Caco-2 (cell line): ENCODE data around the gene TAF1B. TPM values are rescaled to one million over a fixed set of nuclear protein-coding genes. Genes with fewer than 3 reads are reported as not detected.

Experiments
- BruUV-seq: library from RNA; stranded (reverse); fragments of 400-500 nt; replicated peaks from 2 replicates; lab custom pipeline; 2021; lab: Mats Ljungman, UMichigan
- CTCF ChIA-PET: fragments of 300-600 bp; sonication (Branson Sonifier 250); formaldehyde crosslinking; loops from one replicate; lab custom pipeline; 2022; ENCODE audit warnings: antibody characterized with exemption; lab: Charles Lee
- POLR2A ChIA-PET: fragments of 300-600 bp; sonication (Branson Sonifier 250); formaldehyde crosslinking; loops from one replicate; lab custom pipeline; 2022; ENCODE audit warnings: antibody characterized with exemption; lab: Charles Lee
- DNase-seq, 2 experiments: peaks; one replicate each; pipeline versions ENCODE4 v3.0.0 to v3.0.0-alpha.2; 2020 to 2022
- H3K27me3 ChIP-seq: replicated peaks from 2 replicates; pipeline ENCODE4 v1.6.0; 2011; ENCODE audit warnings: low read length; ENCODE audit not compliant: control insufficient read depth, insufficient read depth
- H3K36me3 ChIP-seq: 2 replicates; pipeline ENCODE4 v1.5.1; 2011; ENCODE audit warnings: low read length; ENCODE audit not compliant: control insufficient read depth, insufficient read depth
- H3K4me1 ChIP-seq: fragments of 250-450 bp; sonication (Bioruptor Pico); 2 replicates; pipeline ENCODE4 v1.5.1; 2020; ENCODE audit warnings: mild to moderate bottlenecking
- H3K4me3 ChIP-seq: 2 replicates; pipeline ENCODE4 v1.5.1; 2011; ENCODE audit warnings: low read depth, mild to moderate bottlenecking, control low read depth, low read length
- H3K9me3 ChIP-seq: fragments of 250-450 bp; sonication (Bioruptor Pico); 2 replicates; pipeline ENCODE4 v1.5.1; 2020; ENCODE audit warnings: mild to moderate bottlenecking, moderate library complexity
- H3K27ac Mint-ChIP-seq: one replicate; pipeline ENCODE4 v1.8.0; 2022; ENCODE audit warnings: mixed read lengths; ENCODE audit not compliant: unreplicated experiment
- H3K27me3 Mint-ChIP-seq: one replicate; pipeline ENCODE4 v1.8.0; 2022; ENCODE audit warnings: mixed read lengths; ENCODE audit not compliant: insufficient read depth, unreplicated experiment
- H3K36me3 Mint-ChIP-seq: one replicate; pipeline ENCODE4 v1.8.0; 2022; ENCODE audit warnings: mild to moderate bottlenecking, mixed read lengths; ENCODE audit not compliant: insufficient read depth, unreplicated experiment
- H3K4me1 Mint-ChIP-seq: one replicate; pipeline ENCODE4 v1.8.0; 2022; ENCODE audit warnings: low read depth, mixed read lengths; ENCODE audit not compliant: unreplicated experiment
- H3K4me3 Mint-ChIP-seq: one replicate; pipeline ENCODE4 v1.8.0; 2022; ENCODE audit warnings: mild to moderate bottlenecking, moderate library complexity, mixed read lengths; ENCODE audit not compliant: unreplicated experiment
- H3K9me3 Mint-ChIP-seq: one replicate; pipeline ENCODE4 v1.8.0; 2022; ENCODE audit warnings: mixed read lengths; ENCODE audit not compliant: unreplicated experiment
- CTCF ChIP-seq, 2 experiments: fragments of 200-600 bp in 1 of 2; IDR thresholded peaks; 1 replicate in 1 of 2; 2 replicates in 1 of 2; pipeline versions ENCODE4 v1.5.1 to v1.8.0; 2011 to 2022; ENCODE audit warnings: antibody characterized with exemption in 1 of 2, control low read depth in 1 of 2, inconsistent platforms in 1 of 2, low read depth in 1 of 2, low read length in 1 of 2, mild to moderate bottlenecking in 1 of 2, moderate library complexity in 1 of 2; ENCODE audit not compliant: insufficient read depth in 1 of 2, severe bottlenecking in 1 of 2, unreplicated experiment in 1 of 2
- intact Hi-C: fragments of 100-400 bp; cut with micrococcal nuclease; formaldehyde crosslinking; loops from one replicate; pipeline ENCODE4 v1.10.0; 2022; ENCODE audit not compliant: unreplicated experiment
- total RNA-seq: library from RNA; stranded (reverse); gene quantifications from 2 replicates; pipeline ENCODE4 v1.2.3, GENCODE V29; 2022

Gene TAF1B
- total RNA-seq, 1 experiment from 2014 or later, result 24.8 TPM

GRCh38 chr2:9975805-9976447, 132.7 kb downstream of the TAF1B start:
- intact Hi-C loops, result no loop called here
- peaks cover 6% of the 10 kb centered on the region for H3K36me3 Mint-ChIP-seq
- H3K4me1 Mint-ChIP-seq, result peaks cover 19% of the 10 kb centered on the region
- CTCF ChIA-PET, result no interaction called here
- no peak overlapping the region for H3K27ac Mint-ChIP-seq
- no peaks in the 10 kb centered on the region for H3K27me3 Mint-ChIP-seq
- H3K4me3 Mint-ChIP-seq, result no peak overlapping the region
- H3K36me3 ChIP-seq, result no peaks in the 10 kb centered on the region
- H3K9me3 Mint-ChIP-seq, result no peaks in the 10 kb centered on the region
- POLR2A ChIA-PET, result no interaction called here
- no peaks in the 10 kb centered on the region for H3K4me1 ChIP-seq
- no peaks in the 10 kb centered on the region for H3K27me3 ChIP-seq
- no peak for DNase-seq
- no peak overlapping the region for H3K4me3 ChIP-seq
- no TSS peak for BruUV-seq
- no peaks in the 10 kb centered on the region for H3K9me3 ChIP-seq
- TF ChIP-seq CTCF (IDR thresholded peaks at IDR 0.05; ENCODE audit: insufficient read depth in 1 of 2, low read depth in 1 of 2, low read length in 1 of 2, severe bottlenecking in 1 of 2, unreplicated experiment in 1 of 2), result no peak

- no TSS peak for BruUV-seq
- no peak for TF ChIP-seq CTCF (IDR thresholded peaks at IDR 0.05; ENCODE audit: insufficient read depth in 1 of 2, low read depth in 1 of 2, low read length in 1 of 2, severe bottlenecking in 1 of 2, unreplicated experiment in 1 of 2)
- no peak for DNase-seq
- H3K4me1 Mint-ChIP-seq, result peaks cover 4% of the 10 kb centered on the region
- H3K4me1 ChIP-seq, result no peaks in the 10 kb centered on the region
- H3K27ac Mint-ChIP-seq, result no peak overlapping the region
- H3K9me3 ChIP-seq, result no peaks in the 10 kb centered on the region
- H3K27me3 Mint-ChIP-seq, result no peaks in the 10 kb centered on the region
- H3K4me3 ChIP-seq, result no peak overlapping the region
- no peaks in the 10 kb centered on the region for H3K36me3 ChIP-seq
- intact Hi-C loops, result no loop called here
- no peak overlapping the region for H3K4me3 Mint-ChIP-seq
- peaks cover 6% of the 10 kb centered on the region for H3K36me3 Mint-ChIP-seq
- H3K9me3 Mint-ChIP-seq, result no peaks in the 10 kb centered on the region
- no peaks in the 10 kb centered on the region for H3K27me3 ChIP-seq
- ChIA-PET POLR2A (no interaction called here), CTCF (no interaction called here)
Observed at GRCh38 chr2:9979977-9980376, 136.7 kb downstream of the TAF1B start.

GRCh38 chr2:9980520-9980919, 137.2 kb downstream of the TAF1B start:
- no peak overlapping the region for H3K27ac Mint-ChIP-seq
- BruUV-seq, result no TSS peak

More at GRCh38 chr2:9980520-9980919, 137.2 kb downstream of the TAF1B start:
- H3K4me3 ChIP-seq, result no peak overlapping the region
- no peaks in the 10 kb centered on the region for H3K4me1 Mint-ChIP-seq
- H3K4me3 Mint-ChIP-seq, result no peak overlapping the region
- no peaks in the 10 kb centered on the region for H3K36me3 ChIP-seq
- H3K27me3 ChIP-seq, result no peaks in the 10 kb centered on the region
- H3K36me3 Mint-ChIP-seq, result peaks cover 6% of the 10 kb centered on the region
- DNase-seq, result no peak
- no peaks in the 10 kb centered on the region for H3K4me1 ChIP-seq
- no peak for TF ChIP-seq CTCF (IDR thresholded peaks at IDR 0.05; ENCODE audit: insufficient read depth in 1 of 2, low read depth in 1 of 2, low read length in 1 of 2, severe bottlenecking in 1 of 2, unreplicated experiment in 1 of 2)
- no peaks in the 10 kb centered on the region for H3K27me3 Mint-ChIP-seq
- POLR2A ChIA-PET, result no interaction called here
- no peaks in the 10 kb centered on the region for H3K9me3 Mint-ChIP-seq
- H3K9me3 ChIP-seq, result no peaks in the 10 kb centered on the region
- intact Hi-C loops, result no loop called here
- CTCF ChIA-PET, result no interaction called here
